PC-9 (cell line): ENCODE data around the gene POLDIP2. TPM values are rescaled to one million over a fixed set of nuclear protein-coding genes. Genes with fewer than 3 reads are reported as not detected.

Experiments
- BruUV-seq: library from RNA; stranded (reverse); fragments of 400-500 nt; replicated peaks from 2 replicates; lab custom pipeline; 2021; lab: Mats Ljungman, UMichigan
- CTCF ChIA-PET: fragments of 300-600 bp; sonication (Branson Sonifier 250); formaldehyde crosslinking; loops from one replicate; lab custom pipeline; 2022; ENCODE audit warnings: antibody characterized with exemption; lab: Charles Lee
- POLR2A ChIA-PET: fragments of 300-600 bp; sonication (Branson Sonifier 250); formaldehyde crosslinking; loops from one replicate; lab custom pipeline; 2022; ENCODE audit warnings: antibody characterized with exemption; ENCODE audit not compliant: unreplicated experiment; lab: Charles Lee
- DNase-seq, 2 experiments: peaks; one replicate each; pipeline versions ENCODE4 v3.0.0 to v3.0.0-alpha.2; 2015 to 2022; ENCODE audit warnings: mixed read lengths in 1 of 2
- H2AFZ ChIP-seq: fragments of 200-600 bp; sonication (generic); 2 replicates; pipeline ENCODE4 v1.8.1; 2017; ENCODE audit warnings: antibody characterized with exemption
- H3F3A ChIP-seq: fragments of 200-600 bp; sonication (generic); 2 replicates; pipeline ENCODE4 v1.8.1; 2017; ENCODE audit warnings: antibody characterized with exemption, mild to moderate bottlenecking, low read depth; ENCODE audit not compliant: insufficient read depth
- H3K27ac ChIP-seq: fragments of 200-600 bp; sonication (generic); 2 replicates; pipeline ENCODE4 v1.6.1; 2016; ENCODE audit warnings: mixed run types
- H3K27me3 ChIP-seq: fragments of 200-600 bp; sonication (generic); 2 replicates; pipeline ENCODE4 v1.6.1; 2016; ENCODE audit warnings: low read depth, mixed run types; ENCODE audit not compliant: insufficient read depth
- H3K36me3 ChIP-seq: fragments of 200-600 bp; sonication (generic); 2 replicates; pipeline ENCODE4 v1.6.1; 2016; ENCODE audit warnings: low read depth, mixed run types
- H3K4me1 ChIP-seq: fragments of 200-600 bp; sonication (generic); replicated peaks from 2 replicates; pipeline ENCODE4 v1.6.1; 2016; ENCODE audit warnings: mixed run types; ENCODE audit not compliant: insufficient read depth
- H3K4me2 ChIP-seq: fragments of 200-600 bp; sonication (generic); 2 replicates; pipeline ENCODE4 v1.6.1; 2017; ENCODE audit warnings: mixed run types
- H3K4me3 ChIP-seq: fragments of 200-600 bp; sonication (generic); 2 replicates; pipeline ENCODE4 v1.6.1; 2016; ENCODE audit warnings: mixed run types
- H3K79me2 ChIP-seq: fragments of 200-600 bp; sonication (generic); 2 replicates; pipeline ENCODE4 v1.6.1; 2017; ENCODE audit warnings: low read depth, mixed run types
- H3K9me2 ChIP-seq: fragments of 200-600 bp; sonication (generic); 2 replicates; pipeline ENCODE4 v1.8.1; 2017; ENCODE audit warnings: mild to moderate bottlenecking; ENCODE audit not compliant: insufficient read depth
- H3K9me3 ChIP-seq: fragments of 200-600 bp; sonication (generic); 2 replicates; pipeline ENCODE4 v1.8.1; 2016; ENCODE audit warnings: low read depth; ENCODE audit not compliant: insufficient read depth
- H4K20me1 ChIP-seq: fragments of 200-600 bp; sonication (generic); 2 replicates; pipeline ENCODE4 v1.8.1; 2017; ENCODE audit not compliant: insufficient read depth
- CTCF ChIP-seq: fragments of 200-600 bp; sonication (generic); conservative IDR thresholded peaks from 2 replicates; pipeline ENCODE4 v1.6.1; 2017; ENCODE audit warnings: mixed run types, antibody characterized with exemption, mild to moderate bottlenecking, moderate library complexity
- EZH2 ChIP-seq: fragments of 200-600 bp; sonication (generic); IDR thresholded peaks from 2 replicates; pipeline ENCODE4 v1.8.0; 2017; ENCODE audit warnings: antibody characterized with exemption, low read depth
- intact Hi-C: fragments of 100-400 bp; cut with micrococcal nuclease; formaldehyde crosslinking; loops from one replicate; pipeline ENCODE4 v1.10.0; 2022; ENCODE audit not compliant: unreplicated experiment
- total RNA-seq: library from RNA; stranded (reverse); gene quantifications from 2 replicates; pipeline ENCODE4 v1.2.3, GENCODE V29; 2021

POLDIP2 gene
- total RNA-seq, 1 experiment from 2014 or later: 98.2 TPM

GRCh38 chr17:28326114-28326513 lies 31.2 kb downstream of the POLDIP2 start:
- H3K36me3 ChIP-seq: peaks cover 8% of the 10 kb centered on the region; the same call in 1 of the 2 replicates
- no peaks in the 10 kb centered on the region for H3K9me3 ChIP-seq
- H4K20me1 ChIP-seq: no peaks in the 10 kb centered on the region
- peaks cover 8% of the 10 kb centered on the region; the same call in 1 of the 2 replicates for H3F3A ChIP-seq
- H3K4me1 ChIP-seq: peaks cover 67% of the 10 kb centered on the region
- H3K4me2 ChIP-seq: peak overlapping the region; percentile 63
- peak overlapping the region; percentile 8; the same call in 1 of the 2 replicates for H3K4me3 ChIP-seq
- no TSS peak for BruUV-seq
- CTCF ChIA-PET: interaction anchor here (0.6 to 0.9 kb wide), 2 partner anchors 15 to 92 kb away, joined by 3 to 4 read pairs; no protein-coding TSS in a partner anchor
- TF ChIP-seq EZH2: no peak
- TF ChIP-seq CTCF: no peak
- POLR2A ChIA-PET: interaction anchor here (0.5 to 1.4 kb wide), 5 partner anchors 8 to 75 kb away, joined by 4 to 8 read pairs (median 5); partner anchors contain the start of genes IFT20, POLDIP2 and TNFAIP1
- no peaks in the 10 kb centered on the region for H3K27me3 ChIP-seq
- H3K79me2 ChIP-seq: peaks cover 46% of the 10 kb centered on the region
- peak; percentile 65 to 91 for DNase-seq
- H3K27ac ChIP-seq: peak overlapping the region; percentile 56
- no peak overlapping the region for H2AFZ ChIP-seq
- no peaks in the 10 kb centered on the region for H3K9me2 ChIP-seq
- intact Hi-C loops: loop anchor here (2.0 kb wide), 1 partner anchor 437 kb away; no protein-coding TSS in a partner anchor

GRCh38 chr17:28325211-28325610 lies 32.1 kb downstream of the POLDIP2 start:
- Histone ChIP-seq H3F3A (peaks cover 8% of the 10 kb centered on the region; the same call in 1 of the 2 replicates), H3K4me2 (peak overlapping the region; percentile 63), H3K4me3 (no peak overlapping the region; the same call in 1 of the 2 replicates), H3K79me2 (peaks cover 55% of the 10 kb centered on the region), H2AFZ (no peak overlapping the region), H3K36me3 (peaks cover 8% of the 10 kb centered on the region; the same call in 1 of the 2 replicates), H3K27me3 (no peaks in the 10 kb centered on the region), H4K20me1 (no peaks in the 10 kb centered on the region), H3K9me3 (no peaks in the 10 kb centered on the region), H3K9me2 (no peaks in the 10 kb centered on the region), H3K4me1 (peaks cover 75% of the 10 kb centered on the region), H3K27ac (peak overlapping the region; percentile 56)
- ChIA-PET CTCF (no interaction called here), POLR2A (interaction anchor here (0.6 kb wide), 1 partner anchor 44 kb away, joined by 5 read pairs; no protein-coding TSS in a partner anchor)
- intact Hi-C loops: no loop called here
- no TSS peak for BruUV-seq
- TF ChIP-seq CTCF (no peak), EZH2 (no peak)
- DNase-seq: no peak

GRCh38 chr17:28324781-28325180 lies 32.5 kb downstream of the POLDIP2 start:
- no peak for DNase-seq
- Histone ChIP-seq H3K4me3 (no peak overlapping the region), H4K20me1 (no peaks in the 10 kb centered on the region), H3K79me2 (peaks cover 59% of the 10 kb centered on the region), H3K9me3 (no peaks in the 10 kb centered on the region), H3K27ac (no peak overlapping the region), H3F3A (peaks cover 8% of the 10 kb centered on the region; the same call in 1 of the 2 replicates), H2AFZ (no peak overlapping the region), H3K36me3 (peaks cover 8% of the 10 kb centered on the region; the same call in 1 of the 2 replicates), H3K27me3 (no peaks in the 10 kb centered on the region), H3K9me2 (no peaks in the 10 kb centered on the region), H3K4me1 (peaks cover 79% of the 10 kb centered on the region), H3K4me2 (peak overlapping the region; percentile 63)
- no peak for TF ChIP-seq EZH2
- no peak for TF ChIP-seq CTCF
- ChIA-PET POLR2A (no interaction called here), CTCF (no interaction called here)
- BruUV-seq: no TSS peak
- intact Hi-C loops: no loop called here
